SK-N-MC (cell line): ENCODE results near the gene ACBD3.

ENCODE experiments used
- EZH2 ChIP-seq: fragments of 200-600 bp; sonication (generic); IDR thresholded peaks from one replicate; pipeline ENCODE4 v1.6.1; 2017; ENCODE audit warnings: antibody characterized with exemption
- FOXP2 ChIP-seq: optimal IDR thresholded peaks from 2 replicates; pipeline ENCODE3; 2011; ENCODE audit warnings: mild to moderate bottlenecking, moderate library complexity; ENCODE audit not compliant: insufficient read depth; ENCODE audit errors: extremely low read length, control extremely low read depth
- POLR2AphosphoS5 ChIP-seq: IDR thresholded peaks from 2 replicates; pipeline ENCODE4 v1.6.1; 2012; ENCODE audit warnings: mild to moderate bottlenecking, low read depth, low read length, borderline replicate concordance

DNA sequence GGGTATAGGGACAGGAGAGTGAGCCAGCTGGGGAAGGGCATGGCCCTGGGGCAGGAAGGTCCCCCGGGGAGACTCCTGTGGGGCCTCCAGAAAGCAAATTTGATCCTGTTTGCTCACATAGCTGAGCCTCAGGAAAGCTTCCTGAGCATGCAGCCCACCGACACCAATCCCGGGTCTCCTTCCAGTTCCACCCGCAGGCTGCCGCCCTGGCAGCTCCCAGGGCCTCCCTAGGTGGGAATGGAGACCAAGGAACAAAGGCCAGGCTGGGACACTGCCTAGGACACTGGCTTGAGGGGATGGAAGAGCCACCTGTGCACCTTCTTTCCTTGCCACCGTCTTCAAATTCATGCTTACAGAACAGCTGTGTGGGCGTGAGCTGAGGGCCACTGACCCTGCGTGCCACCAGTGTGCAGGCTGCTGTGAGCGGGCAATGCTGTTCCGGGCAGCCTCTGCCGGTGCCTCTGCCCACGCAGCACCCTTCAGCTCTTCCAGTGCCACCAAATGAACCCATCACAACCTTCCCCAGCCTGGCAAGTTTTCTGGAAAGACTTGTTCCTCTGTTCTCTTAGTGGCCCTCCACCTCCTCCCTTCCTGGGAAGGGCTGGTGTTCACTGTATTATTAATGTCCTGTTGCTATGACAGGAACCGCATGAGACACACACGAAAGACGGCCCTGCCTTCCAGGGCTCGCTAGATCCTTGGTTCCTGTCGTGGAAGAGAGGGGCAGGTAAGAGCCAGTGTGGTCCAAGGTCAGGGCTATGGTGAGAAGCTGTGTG is 53.6 kb downstream of the ACBD3 start:
- no peak for TF ChIP-seq EZH2
- TF ChIP-seq POLR2AphosphoS5 = no peak
- no peak for TF ChIP-seq FOXP2
